Measurements from ENCODE around the gene NFS1.

The NFS1 gene

GRCh38 chr20:35739294-35740163 is 40.4 kb upstream of the NFS1 start:
- Histone ChIP-seq H2BK15ac (replicated peaks; ENCODE audit: low read depth) (no peak overlapping the region), H4K8ac (ENCODE audit: low read depth, low read length) (no peak overlapping the region), H4K5ac (ENCODE audit: low read length) (no peak overlapping the region), H3K36me3 (ENCODE audit: control insufficient read depth, insufficient read depth, low read length) (peaks cover 9% of the 10 kb centered on the region), H3K56ac (ENCODE audit: low read length) (no peak overlapping the region), H3K79me2 (ENCODE audit: control insufficient read depth, insufficient read depth, low read length) (peaks cover 57% of the 10 kb centered on the region), H3K79me1 (ENCODE audit: low read length) (peaks cover 1% of the 10 kb centered on the region), H3K9ac (ENCODE audit: low read length) (peak overlapping the region; percentile 25), H2BK120ac (ENCODE audit: low read depth, low read length) (no peak overlapping the region), H3K4me1 (ENCODE audit: control insufficient read depth, low read depth, low read length) (peaks cover 4% of the 10 kb centered on the region), H3K27me3 (ENCODE audit: insufficient read depth, low read length, poor library complexity) (no peaks in the 10 kb centered on the region), H3K23ac (ENCODE audit: low read length) (no peak overlapping the region), H3K4ac (ENCODE audit: low read depth, low read length) (no peak overlapping the region), H3K4me3 (ENCODE audit: low read length) (no peak overlapping the region), H3K27ac (ENCODE audit: low read depth, low read length) (no peak overlapping the region), H2BK5ac (ENCODE audit: low read length) (no peak overlapping the region), H2AK5ac (ENCODE audit: low read length) (no peak overlapping the region), H3K18ac (ENCODE audit: low read length) (no peak overlapping the region), H3K4me2 (ENCODE audit: low read length) (peak overlapping the region; percentile 17)
- DNase-seq: peak; percentile 50
- no CpG with 5 or more reads among the region's 7 CpGs for WGBS (ENCODE audit: extremely low coverage, insufficient coverage, low lambda C conversion rate)

- no CpG with 5 or more reads among the region's 4 CpGs for WGBS (ENCODE audit: extremely low coverage, insufficient coverage, low lambda C conversion rate)
Measured at GRCh38 chr20:35738410-35739179, 39.4 kb upstream of the NFS1 start.

GRCh38 chr20:35737865-35738333 is 38.7 kb upstream of the NFS1 start:
- peaks cover 14% of the 10 kb centered on the region for H3K36me3 ChIP-seq (ENCODE audit: control insufficient read depth, insufficient read depth, low read length)

More at GRCh38 chr20:35738410-35739179, 39.4 kb upstream of the NFS1 start:
- no peak overlapping the region for H3K4me2 ChIP-seq (ENCODE audit: low read length)
- no peaks in the 10 kb centered on the region for H3K27me3 ChIP-seq (ENCODE audit: insufficient read depth, low read length, poor library complexity)
- no peak overlapping the region for H2BK15ac ChIP-seq (replicated peaks; ENCODE audit: low read depth)
- H2BK5ac ChIP-seq (ENCODE audit: low read length): no peak overlapping the region
- no peak overlapping the region for H3K27ac ChIP-seq (ENCODE audit: low read depth, low read length)
- H3K4me1 ChIP-seq (ENCODE audit: control insufficient read depth, low read depth, low read length): peaks cover 4% of the 10 kb centered on the region
- H3K56ac ChIP-seq (ENCODE audit: low read length): no peak overlapping the region
- no peak for DNase-seq
- no peak overlapping the region for H3K9ac ChIP-seq (ENCODE audit: low read length)
- no peak overlapping the region for H4K8ac ChIP-seq (ENCODE audit: low read depth, low read length)
- peaks cover 65% of the 10 kb centered on the region for H3K79me2 ChIP-seq (ENCODE audit: control insufficient read depth, insufficient read depth, low read length)
- H2AK5ac ChIP-seq (ENCODE audit: low read length): no peak overlapping the region
- peaks cover 1% of the 10 kb centered on the region for H3K79me1 ChIP-seq (ENCODE audit: low read length)
- peaks cover 12% of the 10 kb centered on the region for H3K36me3 ChIP-seq (ENCODE audit: control insufficient read depth, insufficient read depth, low read length)
- no peak overlapping the region for H3K4ac ChIP-seq (ENCODE audit: low read depth, low read length)
- no peak overlapping the region for H2BK120ac ChIP-seq (ENCODE audit: low read depth, low read length)
- no peak overlapping the region for H3K4me3 ChIP-seq (ENCODE audit: low read length)
- no peak overlapping the region for H3K18ac ChIP-seq (ENCODE audit: low read length)
- H3K23ac ChIP-seq (ENCODE audit: low read length): no peak overlapping the region
- H4K5ac ChIP-seq (ENCODE audit: low read length): no peak overlapping the region

GRCh38 chr20:35735826-35736470 is 36.8 kb upstream of the NFS1 start:
- H2BK120ac ChIP-seq (ENCODE audit: low read depth, low read length): no peak overlapping the region

More at GRCh38 chr20:35737865-35738333, 38.7 kb upstream of the NFS1 start:
- no CpG with 5 or more reads among the region's 15 CpGs for WGBS (ENCODE audit: extremely low coverage, insufficient coverage, low lambda C conversion rate)
- Histone ChIP-seq H3K56ac (ENCODE audit: low read length) (no peak overlapping the region), H3K79me1 (ENCODE audit: low read length) (peaks cover 1% of the 10 kb centered on the region), H2BK120ac (ENCODE audit: low read depth, low read length) (no peak overlapping the region), H3K23ac (ENCODE audit: low read length) (no peak overlapping the region), H4K5ac (ENCODE audit: low read length) (no peak overlapping the region), H2BK5ac (ENCODE audit: low read length) (no peak overlapping the region), H3K79me2 (ENCODE audit: control insufficient read depth, insufficient read depth, low read length) (peaks cover 72% of the 10 kb centered on the region), H4K8ac (ENCODE audit: low read depth, low read length) (no peak overlapping the region), H3K4ac (ENCODE audit: low read depth, low read length) (no peak overlapping the region), H3K9ac (ENCODE audit: low read length) (no peak overlapping the region), H3K27ac (ENCODE audit: low read depth, low read length) (no peak overlapping the region), H2BK15ac (replicated peaks; ENCODE audit: low read depth) (no peak overlapping the region), H3K4me3 (ENCODE audit: low read length) (no peak overlapping the region), H3K4me1 (ENCODE audit: control insufficient read depth, low read depth, low read length) (peaks cover 4% of the 10 kb centered on the region), H2AK5ac (ENCODE audit: low read length) (no peak overlapping the region), H3K4me2 (ENCODE audit: low read length) (no peak overlapping the region), H3K27me3 (ENCODE audit: insufficient read depth, low read length, poor library complexity) (no peaks in the 10 kb centered on the region), H3K18ac (ENCODE audit: low read length) (no peak overlapping the region)
- no peak for DNase-seq

GRCh38 chr20:35734777-35735649 is 35.9 kb upstream of the NFS1 start:
- H3K4me3 ChIP-seq (ENCODE audit: low read length): no peak overlapping the region
- no peak overlapping the region for H2AK5ac ChIP-seq (ENCODE audit: low read length)
- peaks cover 68% of the 10 kb centered on the region for H3K79me2 ChIP-seq (ENCODE audit: control insufficient read depth, insufficient read depth, low read length)
- no peak overlapping the region for H3K56ac ChIP-seq (ENCODE audit: low read length)
- no CpG with 5 or more reads among the region's 4 CpGs for WGBS (ENCODE audit: extremely low coverage, insufficient coverage, low lambda C conversion rate)
- H3K27me3 ChIP-seq (ENCODE audit: insufficient read depth, low read length, poor library complexity): no peaks in the 10 kb centered on the region
- no peak for DNase-seq
- H3K23ac ChIP-seq (ENCODE audit: low read length): no peak overlapping the region
- H4K8ac ChIP-seq (ENCODE audit: low read depth, low read length): no peak overlapping the region
- H3K27ac ChIP-seq (ENCODE audit: low read depth, low read length): no peak overlapping the region
- H3K18ac ChIP-seq (ENCODE audit: low read length): no peak overlapping the region
- no peak overlapping the region for H3K4me2 ChIP-seq (ENCODE audit: low read length)
- no peak overlapping the region for H3K4ac ChIP-seq (ENCODE audit: low read depth, low read length)
- H2BK15ac ChIP-seq (replicated peaks; ENCODE audit: low read depth): no peak overlapping the region
- H2BK5ac ChIP-seq (ENCODE audit: low read length): no peak overlapping the region
- no peak overlapping the region for H4K5ac ChIP-seq (ENCODE audit: low read length)
- no peak overlapping the region for H2BK120ac ChIP-seq (ENCODE audit: low read depth, low read length)
- H3K79me1 ChIP-seq (ENCODE audit: low read length): peaks cover 3% of the 10 kb centered on the region
- H3K4me1 ChIP-seq (ENCODE audit: control insufficient read depth, low read depth, low read length): peaks cover 2% of the 10 kb centered on the region
- H3K36me3 ChIP-seq (ENCODE audit: control insufficient read depth, insufficient read depth, low read length): peaks cover 13% of the 10 kb centered on the region
- no peak overlapping the region for H3K9ac ChIP-seq (ENCODE audit: low read length)

More at GRCh38 chr20:35735826-35736470, 36.8 kb upstream of the NFS1 start:
- H2BK15ac ChIP-seq (replicated peaks; ENCODE audit: low read depth): no peak overlapping the region
- H3K79me2 ChIP-seq (ENCODE audit: control insufficient read depth, insufficient read depth, low read length): peaks cover 74% of the 10 kb centered on the region
- H3K79me1 ChIP-seq (ENCODE audit: low read length): peaks cover 3% of the 10 kb centered on the region
- H4K5ac ChIP-seq (ENCODE audit: low read length): no peak overlapping the region
- H3K27me3 ChIP-seq (ENCODE audit: insufficient read depth, low read length, poor library complexity): no peaks in the 10 kb centered on the region
- no peak for DNase-seq
- H3K27ac ChIP-seq (ENCODE audit: low read depth, low read length): no peak overlapping the region
- H2BK5ac ChIP-seq (ENCODE audit: low read length): no peak overlapping the region
- no peak overlapping the region for H3K4me2 ChIP-seq (ENCODE audit: low read length)
- H3K56ac ChIP-seq (ENCODE audit: low read length): no peak overlapping the region
- H3K36me3 ChIP-seq (ENCODE audit: control insufficient read depth, insufficient read depth, low read length): peaks cover 15% of the 10 kb centered on the region
- no peak overlapping the region for H3K4ac ChIP-seq (ENCODE audit: low read depth, low read length)
- H4K8ac ChIP-seq (ENCODE audit: low read depth, low read length): no peak overlapping the region
- no peak overlapping the region for H3K9ac ChIP-seq (ENCODE audit: low read length)
- no peak overlapping the region for H3K23ac ChIP-seq (ENCODE audit: low read length)
- WGBS (ENCODE audit: extremely low coverage, insufficient coverage, low lambda C conversion rate): no CpG with 5 or more reads among the region's 7 CpGs
- peaks cover 4% of the 10 kb centered on the region for H3K4me1 ChIP-seq (ENCODE audit: control insufficient read depth, low read depth, low read length)
- no peak overlapping the region for H2AK5ac ChIP-seq (ENCODE audit: low read length)
- no peak overlapping the region for H3K18ac ChIP-seq (ENCODE audit: low read length)
- H3K4me3 ChIP-seq (ENCODE audit: low read length): no peak overlapping the region
